Measurements from ENCODE around the gene BZW1.
A peak's percentile ranks its signal among the peaks of the same experiment; 100 is the strongest.

BZW1 gene

DNA sequence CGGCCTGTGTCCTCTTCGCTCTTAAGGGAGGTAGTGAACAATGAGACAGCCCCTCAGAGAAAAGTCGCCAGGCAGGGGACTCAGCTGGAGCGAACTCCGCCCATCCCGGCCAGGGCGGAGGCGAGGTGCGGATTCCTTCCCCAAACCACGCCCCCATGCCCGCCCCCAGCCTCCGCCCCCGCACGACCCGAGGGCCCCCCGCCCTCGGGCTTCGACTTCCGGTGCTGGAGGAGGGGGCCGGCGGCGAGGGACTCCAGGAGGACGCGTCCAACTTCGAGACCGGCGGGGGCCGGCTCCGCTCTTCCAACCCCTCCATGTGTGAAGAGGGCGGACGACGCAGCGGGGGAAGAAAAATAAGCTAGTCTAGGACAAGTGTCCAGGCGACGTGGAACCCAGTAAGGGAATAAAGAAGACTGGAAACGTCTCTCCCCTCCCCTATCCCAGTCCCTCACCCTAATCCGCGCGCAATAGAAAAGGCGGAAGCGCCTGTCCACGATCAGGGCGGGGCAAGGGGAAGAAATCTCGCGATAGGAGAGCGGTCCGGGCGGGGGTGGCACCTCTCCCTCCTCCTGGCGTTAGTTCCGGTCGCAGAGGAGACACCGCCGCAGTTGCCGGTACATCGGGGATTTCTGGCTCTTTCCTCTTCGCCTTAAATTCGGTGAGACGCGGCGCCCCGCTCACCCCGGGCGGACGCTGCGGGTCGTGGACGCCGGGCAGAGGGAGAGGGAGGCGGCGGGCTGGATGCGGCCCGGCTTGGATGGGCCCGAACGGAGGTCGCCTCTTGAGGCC lies at the start of gene BZW1:
Gene BZW1 (plus strand): TSS at position 578 of the 789 bp plus-strand sequence. CDS start 1,308 bp downstream, outside the sequence.
- peak; percentile 86 for DNase-seq

DNA sequence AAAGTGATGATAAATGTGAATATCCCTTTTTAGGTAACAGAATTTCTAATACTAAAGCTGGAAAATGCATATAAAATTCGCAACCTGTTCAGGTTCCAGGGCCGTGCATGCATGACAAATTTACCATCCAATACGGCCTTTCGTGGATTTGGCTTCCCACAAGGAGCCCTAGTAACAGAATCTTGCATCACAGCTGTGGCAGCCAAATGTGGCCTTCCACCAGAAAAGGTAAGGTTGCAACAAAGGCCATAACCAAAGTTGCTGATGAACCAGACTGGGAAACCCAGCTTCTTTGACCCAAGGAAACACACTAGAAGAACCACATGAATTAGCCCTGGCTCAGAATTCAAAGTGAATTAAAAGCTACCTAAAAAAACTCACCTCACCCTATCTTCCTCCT lies 49.6 kb upstream of the BZW1 start:
- DNase-seq: no peak

DNA sequence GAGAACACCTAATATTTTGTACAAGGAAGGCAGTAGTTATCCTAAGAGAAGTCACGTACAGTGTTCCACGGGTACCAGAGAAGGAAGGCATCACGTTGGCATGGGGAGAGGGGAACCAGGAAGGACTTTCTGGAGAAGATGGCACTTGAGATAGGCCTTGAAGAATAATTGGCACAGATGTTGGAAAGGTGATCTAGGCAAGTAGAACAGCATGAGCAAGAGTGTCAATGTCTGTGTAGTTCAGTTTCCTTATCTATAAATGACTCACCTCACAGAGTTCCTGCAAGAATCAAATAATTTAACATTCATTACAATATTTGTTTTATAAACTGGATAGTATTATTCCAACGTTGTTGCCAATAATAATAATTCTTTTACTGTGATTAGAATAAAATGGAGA lies 48.3 kb upstream of the BZW1 start:
- no peak for DNase-seq

DNA sequence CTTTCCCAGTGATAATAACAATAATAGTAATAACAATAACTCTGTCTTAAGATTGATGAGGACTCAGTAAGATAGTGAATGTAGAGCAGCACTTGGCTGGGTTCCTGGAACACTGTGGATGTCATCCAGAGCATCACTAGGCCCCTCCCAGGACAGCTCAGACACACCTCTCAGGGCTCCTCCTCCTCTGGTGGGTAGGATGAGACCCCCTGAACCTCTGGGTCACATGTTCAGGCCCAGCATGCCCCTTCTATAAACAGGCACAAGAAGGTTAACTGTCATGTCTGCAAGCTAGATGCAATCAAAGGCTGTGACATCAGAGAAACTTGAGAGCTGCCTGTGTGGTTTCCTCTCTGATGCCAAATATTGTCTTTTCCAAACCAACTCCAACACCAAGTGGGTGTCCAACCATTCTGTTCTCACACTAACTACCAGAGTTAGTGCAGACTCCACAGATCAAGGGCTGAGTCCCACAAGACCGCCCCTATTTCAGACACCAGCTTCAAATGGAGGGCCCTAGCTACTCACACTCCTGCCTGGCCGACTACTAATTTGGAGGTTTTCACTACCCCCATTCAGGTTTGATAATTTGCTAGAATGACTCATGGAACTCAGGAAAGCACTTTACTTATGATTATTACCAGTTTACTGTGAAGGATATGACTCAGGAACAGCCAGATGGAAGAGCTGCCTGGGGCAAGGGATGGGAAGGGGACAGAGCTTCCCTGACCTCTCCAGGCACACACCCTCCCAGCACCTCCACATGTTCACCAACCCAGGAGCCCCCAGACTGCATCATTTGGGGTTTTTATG lies 46.4 kb upstream of the BZW1 start:
- DNase-seq: peak; percentile 85

DNA sequence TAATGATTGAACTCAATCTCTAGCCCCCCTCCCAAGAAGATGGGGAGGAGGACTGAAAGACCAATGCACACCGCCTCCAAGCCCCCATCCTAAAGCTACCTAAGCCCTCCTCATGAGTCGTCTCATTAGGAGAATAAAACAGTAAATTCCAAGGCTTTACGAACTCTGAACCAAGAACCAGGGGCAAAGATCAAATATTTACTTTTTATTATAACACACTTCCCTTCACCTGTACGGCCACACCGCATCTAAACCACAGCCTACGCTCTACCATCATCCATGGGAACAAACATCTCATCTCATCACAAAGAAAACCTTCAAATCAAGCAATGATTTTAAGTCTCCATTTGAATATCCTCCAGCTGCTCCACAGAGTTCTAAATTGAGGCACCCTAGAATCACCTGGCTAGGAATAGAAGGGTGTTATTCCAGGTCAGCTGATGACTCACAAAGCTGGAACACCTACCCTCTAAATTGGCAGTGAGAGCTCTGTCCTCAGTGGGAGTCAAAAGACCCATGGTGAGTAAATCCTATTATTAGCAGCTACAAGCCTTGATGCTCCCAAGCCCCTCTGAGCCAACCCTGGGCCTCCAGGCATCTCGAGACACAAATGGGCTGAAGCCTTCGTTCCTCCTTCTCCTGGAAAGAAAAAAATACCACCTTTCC lies 45.6 kb upstream of the BZW1 start:
- no peak for DNase-seq

DNA sequence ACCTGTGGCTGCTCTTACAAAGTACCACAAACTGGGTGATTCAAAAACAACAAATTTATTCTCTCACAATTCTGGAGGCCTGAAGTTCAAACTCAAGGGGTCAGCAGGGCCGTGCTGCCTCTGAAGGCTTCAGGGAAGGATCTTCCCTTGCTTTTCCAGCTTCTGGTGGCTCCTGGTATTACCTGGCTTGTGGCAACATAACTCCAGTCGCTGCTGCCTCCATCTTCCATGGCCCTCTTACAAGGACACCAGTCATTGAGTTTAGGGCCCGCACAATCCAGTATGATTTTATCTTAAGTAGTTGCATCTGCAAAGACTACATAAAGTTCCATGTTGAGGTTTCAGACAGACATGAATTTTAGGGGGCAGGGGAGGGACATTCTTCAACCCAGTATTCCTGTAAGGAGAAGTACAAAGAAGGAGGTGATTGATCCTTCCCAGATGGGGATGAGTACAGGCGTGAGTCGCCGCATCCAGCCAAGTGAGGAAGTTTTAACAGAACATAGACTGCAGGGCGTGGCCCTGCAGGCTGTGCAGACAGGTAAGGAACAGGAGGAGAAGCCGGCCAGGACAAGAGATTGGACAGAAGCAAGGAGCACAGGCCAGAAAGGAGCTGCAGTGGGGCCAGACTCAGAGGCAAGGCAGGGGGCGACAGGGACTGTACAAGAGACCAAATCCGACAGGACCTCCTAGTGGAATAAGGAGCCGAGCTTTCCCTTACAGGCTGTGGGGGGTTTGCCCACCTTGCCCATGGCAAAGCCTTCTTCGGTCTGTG lies 44.4 kb upstream of the BZW1 start:
- DNase-seq: no peak

DNA sequence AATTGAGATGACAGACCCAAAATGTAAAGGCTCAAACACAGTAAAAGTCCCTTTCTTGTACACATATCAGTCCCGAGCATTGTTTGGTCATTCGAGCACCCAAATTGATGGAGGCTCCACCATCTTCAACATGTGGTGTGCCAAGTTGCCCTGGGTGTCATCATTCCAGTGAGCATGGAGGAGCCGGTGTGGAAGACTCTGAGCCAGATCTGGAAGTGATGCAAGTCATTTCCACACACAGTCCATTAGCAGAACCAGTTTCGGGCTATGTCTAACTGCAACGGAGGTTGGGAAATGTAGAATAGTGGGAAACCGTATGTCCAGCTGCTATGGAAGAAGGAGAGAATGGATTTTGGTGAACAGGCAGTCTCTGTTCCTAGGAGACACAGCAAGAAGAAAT lies 40.9 kb upstream of the BZW1 start:
- no peak for DNase-seq

DNA sequence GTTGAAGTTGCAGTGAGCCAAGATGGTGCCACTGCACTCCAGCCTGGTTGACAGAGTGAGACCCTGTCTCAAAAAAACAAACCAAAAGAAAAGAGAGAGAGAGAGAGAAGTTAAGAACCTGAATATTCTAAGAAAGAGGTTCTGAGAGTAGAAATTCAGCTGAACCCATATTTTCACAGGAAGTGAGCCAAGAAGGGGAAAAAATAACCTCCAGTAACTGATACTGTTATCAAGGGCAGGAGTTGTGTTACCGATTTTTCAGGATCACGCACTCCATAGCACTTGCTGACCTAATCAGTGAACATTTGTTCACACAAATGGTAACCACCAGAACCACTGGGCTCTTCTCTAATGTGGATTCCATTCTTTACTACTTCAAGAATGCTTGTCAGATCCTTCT lies 39.1 kb upstream of the BZW1 start:
- DNase-seq: no peak

DNA sequence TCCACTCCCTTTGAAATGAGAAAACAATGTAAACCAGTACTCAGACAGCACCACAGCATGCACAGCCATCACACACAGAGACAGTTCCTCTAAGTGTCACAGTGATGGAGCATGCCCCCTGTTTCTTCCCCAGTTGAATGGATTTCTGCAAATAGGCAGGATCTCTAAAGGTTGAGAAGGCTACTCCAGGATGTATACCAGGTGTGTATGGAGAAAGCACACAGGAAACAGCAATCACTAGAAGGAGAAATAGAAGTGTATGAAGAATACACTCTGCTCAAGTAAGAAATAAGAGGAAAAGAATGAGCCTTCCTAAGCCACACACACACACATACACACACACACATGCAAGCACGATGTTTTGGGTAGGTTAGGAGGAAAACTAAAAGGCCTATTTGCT lies 38.6 kb upstream of the BZW1 start:
- no peak for DNase-seq

DNA sequence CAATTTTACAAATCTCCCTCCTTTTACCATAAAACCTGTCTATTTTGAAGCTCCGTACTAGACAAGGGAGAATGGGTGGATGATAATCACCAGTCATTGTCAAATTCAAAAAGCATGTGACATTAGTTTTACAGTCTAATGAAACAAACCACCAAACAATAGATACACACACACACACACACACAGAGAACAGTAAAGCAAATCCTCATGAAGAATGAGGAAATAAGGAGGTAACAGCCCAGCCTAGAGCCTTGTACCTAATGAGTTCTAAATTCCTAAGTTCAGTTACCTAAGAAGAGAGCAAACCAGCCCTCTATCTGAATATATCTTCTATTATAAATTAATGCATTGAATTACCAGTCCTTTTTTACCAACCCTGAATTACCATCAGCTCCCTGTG lies 36.8 kb upstream of the BZW1 start:
- no peak for DNase-seq

DNA sequence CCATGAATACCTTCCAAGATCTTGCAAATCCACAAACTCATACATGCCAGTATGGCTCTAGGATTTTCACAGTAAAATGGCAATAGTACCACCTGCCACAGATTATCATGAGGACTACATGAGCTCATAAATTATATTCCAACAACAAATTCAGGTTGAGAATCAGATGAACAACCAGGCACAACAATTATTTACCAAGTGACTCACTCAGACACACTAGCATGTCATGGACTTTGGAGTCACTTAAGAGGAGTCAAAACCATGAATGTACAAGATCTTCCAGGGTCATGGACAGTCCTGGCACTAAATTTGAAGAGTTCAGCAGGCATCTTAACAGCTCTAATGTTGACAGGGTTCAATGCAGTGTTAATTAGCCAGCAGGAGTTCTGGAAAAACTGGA lies 34.4 kb upstream of the BZW1 start:
- peak; percentile 51 for DNase-seq

DNA sequence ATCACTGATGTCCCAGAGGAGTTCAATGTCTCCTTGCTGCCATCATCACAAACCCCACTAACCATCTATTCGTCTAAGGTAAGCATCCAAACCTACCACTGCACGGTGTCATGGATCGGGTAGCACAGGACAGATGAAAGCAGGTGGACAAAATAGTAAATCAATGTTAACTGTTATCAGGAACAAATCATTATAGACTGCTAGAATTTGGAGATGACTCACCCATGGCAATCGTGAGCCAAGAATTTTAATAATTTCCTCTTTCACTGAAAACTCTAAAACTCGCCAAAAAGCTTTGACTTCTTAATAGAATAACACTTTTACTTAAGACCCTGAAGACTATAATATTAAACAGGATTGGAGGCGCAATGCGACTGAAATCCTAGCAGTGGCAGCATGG lies 33.7 kb upstream of the BZW1 start:
- no peak for DNase-seq

DNA sequence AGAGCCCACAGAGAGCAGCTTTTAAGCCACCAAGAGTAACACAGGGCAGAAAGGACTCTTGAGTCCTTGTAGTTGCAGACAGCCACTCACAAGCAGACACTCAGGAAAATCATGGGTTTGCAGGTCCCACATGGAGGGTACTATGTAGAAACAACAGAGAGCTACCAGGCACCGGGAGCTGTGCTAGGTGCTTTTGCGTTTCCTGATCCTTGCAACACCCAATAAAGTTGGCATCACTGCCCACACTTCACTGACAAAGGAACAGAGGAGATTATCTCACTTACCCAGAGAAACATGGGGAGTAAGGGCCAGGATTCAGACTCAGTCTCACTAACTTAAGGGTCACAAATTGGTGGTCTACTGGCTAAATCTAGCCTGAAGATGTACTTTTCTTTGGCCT lies 32.5 kb upstream of the BZW1 start:
- DNase-seq: no peak

DNA sequence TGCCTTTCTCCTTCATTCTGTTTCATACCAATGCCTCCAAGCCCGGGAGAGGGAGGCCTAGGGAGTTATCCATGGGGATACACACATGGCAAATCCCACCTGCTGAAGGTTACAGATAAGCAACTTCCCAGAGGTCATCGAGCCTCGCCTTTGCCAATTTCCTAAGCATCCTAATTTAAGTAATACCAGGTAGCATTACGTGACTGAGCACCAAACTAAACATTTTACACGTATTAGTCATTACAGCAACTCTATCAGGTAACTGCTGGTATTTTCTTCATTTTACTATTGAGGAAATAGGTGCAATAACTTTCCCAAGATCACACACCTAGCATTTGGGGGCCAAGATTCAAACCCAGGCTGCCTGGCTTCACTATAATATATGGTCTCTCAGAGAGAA lies 30.1 kb upstream of the BZW1 start:
- no peak for DNase-seq

DNA sequence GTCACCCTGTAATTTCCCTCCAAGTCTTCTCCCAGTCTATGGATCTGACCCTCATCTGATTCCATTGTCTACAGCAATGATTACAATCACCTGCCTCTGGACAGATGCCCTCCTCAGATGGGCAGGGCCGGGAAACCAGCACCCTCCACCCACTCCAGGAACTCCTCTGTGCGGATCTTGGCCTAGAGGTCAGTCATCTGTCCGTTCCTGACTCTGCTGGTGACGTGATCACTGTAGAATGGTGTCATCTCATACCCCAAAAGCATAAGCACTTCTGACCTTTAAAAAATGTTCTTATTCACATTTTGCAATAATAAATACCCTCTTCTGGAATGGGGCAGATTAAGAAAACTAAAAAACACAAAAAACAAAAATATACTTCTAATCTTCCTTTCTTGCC lies 29.5 kb upstream of the BZW1 start:
- DNase-seq: no peak

DNA sequence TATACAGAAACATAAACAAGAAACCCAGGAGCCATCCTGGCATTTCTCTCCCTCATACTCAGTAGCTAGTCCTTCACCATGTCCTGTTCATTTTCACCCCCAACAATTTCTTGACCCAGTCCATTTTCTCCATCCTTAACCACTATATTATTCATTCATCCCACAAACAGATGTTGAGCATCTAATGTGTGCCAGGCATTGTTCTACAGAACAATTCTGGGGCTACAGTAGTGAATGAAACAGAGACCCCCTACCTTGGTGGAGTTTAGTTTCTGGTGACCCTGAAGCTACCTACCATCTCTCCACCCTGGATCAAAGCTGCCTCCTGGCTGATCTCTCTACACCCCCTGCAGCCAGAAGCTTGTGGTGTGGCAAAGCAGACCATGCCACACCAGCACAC lies 27.5 kb upstream of the BZW1 start:
- no peak for DNase-seq

DNA sequence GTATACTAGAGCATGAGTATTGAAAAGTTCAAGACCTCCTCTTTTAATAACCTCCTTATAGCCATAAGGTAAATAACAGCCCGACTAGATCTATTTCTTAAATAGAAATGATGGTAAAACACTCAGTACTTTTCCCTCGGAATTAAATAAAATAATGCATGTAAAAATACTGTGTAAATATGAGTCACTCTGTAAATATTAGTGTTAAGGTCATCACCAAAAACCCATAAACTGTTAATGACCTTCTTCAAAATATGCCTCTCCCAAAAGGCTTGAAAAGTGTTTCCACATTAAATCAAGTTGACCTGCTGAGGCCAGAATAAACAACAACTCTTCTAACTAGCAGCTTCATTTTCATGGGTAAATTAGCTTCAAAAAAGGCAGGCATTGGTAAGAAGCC lies 25.3 kb upstream of the BZW1 start:
- DNase-seq: no peak

DNA sequence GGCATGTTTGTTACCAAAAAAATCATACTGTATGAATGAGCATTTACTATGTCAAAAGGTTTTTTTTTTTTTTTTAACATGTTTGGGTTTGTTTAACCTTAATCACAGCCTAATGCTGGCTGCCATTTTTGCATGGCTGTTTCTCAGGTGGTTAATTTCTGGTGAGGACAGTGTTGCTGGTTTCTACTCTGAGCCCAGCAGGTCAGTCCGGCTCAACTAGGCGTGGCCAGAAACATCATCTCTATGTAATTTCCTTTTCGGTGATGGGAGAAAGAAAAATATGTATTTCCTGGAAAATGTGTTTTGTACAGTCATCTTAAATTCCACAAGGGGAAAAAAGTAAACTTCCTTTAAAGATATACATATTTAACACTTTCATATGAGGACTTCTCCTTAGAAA lies 24.9 kb upstream of the BZW1 start:
- DNase-seq: no peak

DNA sequence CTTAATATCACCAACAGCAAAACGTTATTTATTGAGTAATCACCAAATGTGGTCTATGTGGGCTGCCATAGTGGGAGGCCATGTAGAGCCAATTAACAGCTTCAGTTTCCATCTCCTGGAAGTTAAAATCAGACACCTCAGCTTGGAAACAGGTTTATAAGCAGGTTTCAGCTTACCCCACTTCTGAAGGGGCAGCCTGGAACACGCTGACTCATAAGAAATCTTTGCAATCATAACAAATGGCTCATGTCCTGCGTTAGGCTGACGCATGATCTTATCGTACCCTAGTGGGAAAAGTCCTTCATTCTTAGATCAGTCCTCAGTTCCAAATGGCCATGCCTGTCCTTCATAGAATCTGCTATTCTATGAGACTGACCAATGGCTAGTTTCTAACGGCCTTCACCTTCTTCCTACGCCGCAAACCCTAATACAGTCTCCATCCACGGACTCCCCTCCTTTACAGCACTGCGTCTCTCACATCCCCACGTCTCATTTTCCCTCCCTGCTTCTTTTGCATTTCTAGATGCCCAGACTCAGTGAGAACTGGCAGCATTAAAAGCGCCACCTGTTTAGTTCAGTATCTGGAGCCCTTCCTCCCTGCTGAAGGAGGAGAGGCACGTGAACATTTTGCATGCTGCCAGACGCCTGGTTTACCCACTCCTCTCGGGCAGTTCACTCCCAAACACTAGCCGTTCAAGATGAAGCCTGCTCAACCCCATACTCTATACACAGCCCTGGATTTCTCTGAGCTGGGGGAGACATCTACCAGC lies 24.2 kb upstream of the BZW1 start:
- DNase-seq: peak; percentile 69

DNA sequence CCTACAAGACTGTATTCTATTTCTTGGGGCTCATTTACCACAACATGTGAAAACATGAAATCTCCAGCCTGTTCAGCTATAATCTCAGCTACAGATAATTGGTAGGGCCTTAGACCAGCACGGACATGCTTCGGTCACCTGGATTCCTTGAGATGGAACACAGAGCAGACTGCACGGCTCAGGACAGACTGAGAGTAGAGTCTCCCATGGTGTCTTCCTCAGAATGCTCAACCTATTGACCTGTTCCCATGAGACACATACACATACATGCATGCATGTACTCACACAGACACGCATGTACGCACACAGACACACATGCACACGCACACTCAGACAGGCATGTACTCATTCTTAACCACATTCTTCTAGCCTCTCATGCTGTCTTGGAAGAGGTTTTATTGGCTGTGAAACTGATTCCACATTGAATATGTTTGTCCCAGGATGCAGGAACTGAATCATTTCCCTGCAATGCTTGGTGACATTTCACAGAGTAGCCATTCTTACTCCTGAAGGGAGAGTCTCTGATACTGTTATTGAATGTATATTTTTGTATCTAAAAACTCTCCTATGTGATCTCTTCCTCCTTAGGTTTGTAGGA lies 23.5 kb upstream of the BZW1 start:
- peak; percentile 26 for DNase-seq

DNA sequence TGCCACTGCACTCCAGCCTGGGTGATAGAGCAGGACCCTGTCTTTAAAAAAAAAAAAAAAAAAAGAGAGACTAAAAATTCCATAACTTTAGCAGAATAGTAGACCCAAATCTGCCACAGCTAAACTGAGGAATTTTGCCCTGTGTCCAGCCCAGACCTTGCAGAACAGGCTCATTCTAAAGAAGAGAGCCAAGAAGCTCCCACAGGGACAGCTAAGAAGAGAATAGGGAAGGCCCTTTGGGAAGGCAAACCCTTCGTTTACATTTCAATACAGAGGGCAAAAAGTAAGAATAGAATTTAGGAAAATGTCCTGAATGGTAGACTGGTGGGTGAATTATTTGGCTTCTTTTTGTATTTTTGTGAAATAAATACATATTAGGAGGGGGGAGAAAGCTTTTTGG lies 21.5 kb upstream of the BZW1 start:
- DNase-seq: no peak

DNA sequence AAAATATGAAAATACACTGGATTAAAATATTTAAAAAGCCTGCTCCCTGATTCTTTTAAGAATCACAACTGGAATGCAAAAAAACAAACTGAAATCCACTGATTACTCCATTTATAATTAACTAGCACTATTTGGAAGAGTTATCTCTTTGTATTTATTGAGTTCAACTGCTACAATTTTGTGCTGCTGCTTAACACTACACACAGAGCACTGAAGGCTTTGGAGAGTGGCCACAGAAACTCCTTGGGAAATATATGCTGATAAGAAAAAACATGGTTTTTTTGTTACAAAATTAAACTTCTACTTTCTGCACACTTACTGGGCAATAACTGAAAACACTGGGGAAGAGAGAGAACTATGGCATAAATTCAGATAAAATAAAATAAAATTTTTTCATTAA lies 19.8 kb upstream of the BZW1 start:
- DNase-seq: no peak

Data from kidney glomerular epithelial cell (primary cell).